GM06990 (cell line): ENCODE data around the gene ARHGAP21.

ENCODE experiments used
- DNase-seq: peaks from one replicate; pipeline ENCODE4 v3.0.0-alpha.2; 2011; ENCODE audit not compliant: insufficient read length; ENCODE audit errors: extremely low read depth
- H3K27me3 ChIP-seq: replicated peaks from 2 replicates; pipeline ENCODE4 v1.6.0; 2011; ENCODE audit warnings: low read length; ENCODE audit not compliant: control insufficient read depth, insufficient read depth
- H3K36me3 ChIP-seq: 2 replicates; pipeline ENCODE4 v1.5.1; 2011; ENCODE audit warnings: low read length; ENCODE audit not compliant: control insufficient read depth, insufficient read depth
- H3K4me3 ChIP-seq: replicated peaks from 2 replicates; pipeline ENCODE4 v1.5.1; 2011; ENCODE audit warnings: low read depth, mild to moderate bottlenecking, control low read depth, low read length
- TF ChIP-seq, protein P1 (sequence below): IDR thresholded peaks from 2 replicates; pipeline ENCODE4 v1.5.1; 2011; ENCODE audit warnings: low read length, control low read depth, mild to moderate bottlenecking, inconsistent platforms; ENCODE audit not compliant: insufficient read depth, poor library complexity, severe bottlenecking

The ARHGAP21 gene

GRCh38 chr10:24701447-24701846, 22.2 kb downstream of the ARHGAP21 start:
- TF ChIP-seq, protein P1, sequence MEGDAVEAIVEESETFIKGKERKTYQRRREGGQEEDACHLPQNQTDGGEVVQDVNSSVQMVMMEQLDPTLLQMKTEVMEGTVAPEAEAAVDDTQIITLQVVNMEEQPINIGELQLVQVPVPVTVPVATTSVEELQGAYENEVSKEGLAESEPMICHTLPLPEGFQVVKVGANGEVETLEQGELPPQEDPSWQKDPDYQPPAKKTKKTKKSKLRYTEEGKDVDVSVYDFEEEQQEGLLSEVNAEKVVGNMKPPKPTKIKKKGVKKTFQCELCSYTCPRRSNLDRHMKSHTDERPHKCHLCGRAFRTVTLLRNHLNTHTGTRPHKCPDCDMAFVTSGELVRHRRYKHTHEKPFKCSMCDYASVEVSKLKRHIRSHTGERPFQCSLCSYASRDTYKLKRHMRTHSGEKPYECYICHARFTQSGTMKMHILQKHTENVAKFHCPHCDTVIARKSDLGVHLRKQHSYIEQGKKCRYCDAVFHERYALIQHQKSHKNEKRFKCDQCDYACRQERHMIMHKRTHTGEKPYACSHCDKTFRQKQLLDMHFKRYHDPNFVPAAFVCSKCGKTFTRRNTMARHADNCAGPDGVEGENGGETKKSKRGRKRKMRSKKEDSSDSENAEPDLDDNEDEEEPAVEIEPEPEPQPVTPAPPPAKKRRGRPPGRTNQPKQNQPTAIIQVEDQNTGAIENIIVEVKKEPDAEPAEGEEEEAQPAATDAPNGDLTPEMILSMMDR: no peak
- no peaks in the 10 kb centered on the region for H3K27me3 ChIP-seq
- H3K36me3 ChIP-seq: no peaks in the 10 kb centered on the region
- H3K4me3 ChIP-seq: no peak overlapping the region
- DNase-seq: peak; percentile 22

DNA sequence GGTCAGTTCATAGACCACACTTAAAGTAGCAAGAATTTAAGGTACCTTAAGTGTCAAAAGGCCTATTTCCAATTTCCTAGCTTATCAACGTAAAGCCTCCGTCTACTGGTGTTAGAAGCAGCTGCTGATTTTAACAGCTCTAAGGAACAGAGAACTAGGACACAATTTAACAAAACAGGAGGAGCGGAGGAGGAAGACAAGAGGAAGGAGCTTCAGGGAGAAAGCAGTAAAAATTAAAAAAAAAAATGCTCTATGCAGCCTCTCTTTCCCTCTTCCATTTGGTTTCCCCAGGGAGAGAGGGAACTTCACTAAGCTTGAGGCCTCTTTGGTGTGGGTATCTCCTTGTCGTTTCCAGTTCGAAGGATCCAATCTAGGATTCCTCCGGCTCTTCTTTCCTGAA, 22.7 kb downstream of the ARHGAP21 start:
- no peak for DNase-seq
- H3K36me3 ChIP-seq: no peaks in the 10 kb centered on the region
- H3K4me3 ChIP-seq: no peak overlapping the region
- TF ChIP-seq, protein P1: no peak
- no peaks in the 10 kb centered on the region for H3K27me3 ChIP-seq

DNA sequence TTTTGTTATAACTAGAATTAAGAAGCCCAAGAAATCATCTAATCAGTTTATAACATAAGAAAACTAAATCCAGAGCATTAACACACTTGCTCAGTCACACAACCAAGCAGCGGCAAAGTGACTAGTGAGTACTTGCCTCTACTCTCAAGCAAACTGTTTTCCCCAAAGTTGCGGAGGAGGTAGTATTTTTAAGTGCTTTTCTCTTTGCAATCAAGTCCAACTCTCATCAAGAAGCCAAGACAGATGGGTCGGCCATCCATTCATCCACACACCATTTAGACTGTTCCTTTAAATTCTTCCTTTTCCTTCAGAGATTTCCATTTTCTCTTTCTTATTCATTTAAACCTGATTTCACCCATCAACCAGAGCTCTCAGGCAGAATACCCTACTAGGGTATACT, 25.4 kb downstream of the ARHGAP21 start:
- TF ChIP-seq, protein P1: no peak
- H3K4me3 ChIP-seq: no peak overlapping the region
- DNase-seq: no peak
- no peaks in the 10 kb centered on the region for H3K27me3 ChIP-seq
- H3K36me3 ChIP-seq: no peaks in the 10 kb centered on the region

DNA sequence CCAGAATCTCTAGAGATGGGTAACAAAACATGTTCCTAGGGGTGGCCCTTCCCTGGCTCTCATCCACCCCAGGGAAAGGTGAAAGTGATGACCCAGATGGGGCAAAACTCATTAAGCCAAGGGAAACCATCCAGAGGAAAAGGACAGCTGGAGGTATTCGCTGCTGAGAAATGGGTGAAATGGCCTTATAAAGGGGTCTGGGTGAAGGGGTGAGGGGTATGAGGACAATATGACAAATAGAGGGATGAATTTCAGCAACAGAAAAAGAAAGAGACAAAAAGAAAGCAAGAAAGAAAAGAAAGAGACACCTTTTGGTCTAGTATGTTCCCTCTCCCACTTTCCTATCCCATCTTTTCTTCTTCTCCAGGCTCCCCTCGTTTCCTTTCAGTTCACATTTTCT, 26.6 kb downstream of the ARHGAP21 start:
- Histone ChIP-seq H3K36me3 (no peaks in the 10 kb centered on the region), H3K27me3 (no peaks in the 10 kb centered on the region), H3K4me3 (no peak overlapping the region)
- TF ChIP-seq, protein P1: no peak
- DNase-seq: no peak

DNA sequence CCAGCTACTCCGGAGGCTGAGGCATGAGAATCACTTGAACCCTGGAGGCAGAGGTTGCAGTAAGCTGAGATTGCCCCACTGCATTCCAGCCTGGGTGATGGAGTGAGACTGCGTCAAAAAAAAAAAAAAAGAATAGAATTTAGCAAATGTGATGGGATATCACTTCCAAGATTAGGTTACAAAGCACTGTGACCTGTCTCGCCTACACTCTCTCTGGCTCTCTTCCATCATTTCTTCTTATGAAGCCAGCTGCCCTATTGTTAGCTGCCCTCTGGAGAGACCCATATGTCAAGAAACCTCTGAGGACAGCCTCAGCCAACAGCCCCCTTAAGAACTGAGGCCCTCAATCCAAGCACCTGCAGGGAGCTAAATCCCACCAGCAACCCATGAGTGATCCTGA, 28.2 kb downstream of the ARHGAP21 start:
- Histone ChIP-seq H3K36me3 (no peaks in the 10 kb centered on the region), H3K4me3 (no peak overlapping the region), H3K27me3 (no peaks in the 10 kb centered on the region)
- no peak for DNase-seq
- TF ChIP-seq, protein P1: no peak

GRCh38 chr10:24694086-24694485, 29.6 kb downstream of the ARHGAP21 start:
- H3K4me3 ChIP-seq: no peak overlapping the region
- H3K36me3 ChIP-seq: no peaks in the 10 kb centered on the region
- H3K27me3 ChIP-seq: no peaks in the 10 kb centered on the region
- DNase-seq: no peak
- TF ChIP-seq, protein P1: no peak
